ENCODE measurements around the gene NOL3. TPM values are rescaled to one million over a fixed set of nuclear protein-coding genes. Genes with fewer than 3 reads are reported as not detected.

The NOL3 gene
- total and polyA plus RNA-seq, 2 of the 13 experiments (the other 11 are each of a cell fraction or from before 2014, with no cell fraction given), result 5.7 to 20.5 TPM

- TF ChIP-seq ZNF407 (CRISPR knock-in tag; IDR thresholded peaks at IDR 0.05; ENCODE audit: not compliant biosample characterization), result peak; percentile 46
- 0 out of 2 replicates have a peak, but pooled peaks have one; percentile 57 for TF ChIP-seq ZNF280D (CRISPR knock-in tag; IDR thresholded peaks at IDR 0.05)
- peak; percentile 53; the same call in 1 of the 2 replicates for TF ChIP-seq ZNF687 (CRISPR knock-in tag; IDR thresholded peaks at IDR 0.05)
- TF ChIP-seq PAF1 (CRISPR knock-in tag; IDR thresholded peaks at IDR 0.05), result peak; percentile 88; the same call in 1 of the 2 replicates
- no peak for TF ChIP-seq TFDP2 (CRISPR knock-in tag; IDR thresholded peaks at IDR 0.05)
- TF ChIP-seq ZKSCAN5 (CRISPR knock-in tag; IDR thresholded peaks at IDR 0.05), result 0 out of 2 replicates have a peak, but pooled peaks have one; percentile 13
- no peak for TF ChIP-seq KDM4B (CRISPR knock-in tag; IDR thresholded peaks at IDR 0.05)
- TF ChIP-seq SMYD3 (CRISPR knock-in tag; IDR thresholded peaks at IDR 0.05), result peak; percentile 38; the same call in 1 of the 2 replicates
These were observed 20.9 kb upstream of the NOL3 start (continued) for GRCh38 chr16:67149276-67150046.
